Heart left ventricle (tissue), 16 donors: ENCODE results near the gene KCND3. TPM values are rescaled to one million over a fixed set of nuclear protein-coding genes. Genes with fewer than 3 reads are reported as not detected.

Experiments used
- ATAC-seq, 4 donors: fragments of 200-7000 bp; cut with Tn5 transposase; one replicate each; pipeline ENCODE4 v1.9.1; 2020 to 2022; ENCODE audit warnings: moderate library complexity in 4 of 4, mild to moderate bottlenecking in 3 of 4, moderate number of reproducible peaks in 1 of 4
- DNase-seq, 5 donors: peaks; one replicate each; pipeline ENCODE4 v3.0.0-alpha.2; 2020
- H3K27ac ChIP-seq, 12 donors: fragments of 200-600 bp; sonication (generic) in 4 of 12; one replicate each; pipeline versions ENCODE4 v1.5.0 to v1.8.0; 2016 to 2022; ENCODE audit warnings: mild to moderate bottlenecking in 2 of 12
- H3K27me3 ChIP-seq, 9 donors: fragments of 200-600 bp; sonication (generic) in 2 of 9; one replicate each; pipeline versions ENCODE4 v1.5.1 to v1.8.0; 2016 to 2022; ENCODE audit warnings: mild to moderate bottlenecking in 3 of 9
- H3K36me3 ChIP-seq, 9 donors: fragments of 200-600 bp; sonication (generic) in 2 of 9; one replicate each; pipeline versions ENCODE4 v1.5.0 to v1.8.0; 2018 to 2022; ENCODE audit warnings: mild to moderate bottlenecking in 2 of 9
- H3K4me1 ChIP-seq, 12 donors: fragments of 200-600 bp; sonication (generic) in 4 of 12; one replicate each; pipeline versions ENCODE4 v1.5.0 to v1.8.0; 2016 to 2022; ENCODE audit warnings: mild to moderate bottlenecking in 3 of 12
- H3K4me3 ChIP-seq, 12 donors: fragments of 200-600 bp; sonication (generic) in 4 of 12; one replicate each; pipeline versions ENCODE4 v1.5.0 to v1.8.0; 2017 to 2022; ENCODE audit warnings: mild to moderate bottlenecking in 9 of 12, moderate library complexity in 4 of 12
- H3K9me3 ChIP-seq, 12 donors: fragments of 200-600 bp; sonication (generic) in 4 of 12; one replicate each; pipeline versions ENCODE4 v1.5.0 to v1.8.0; 2016 to 2022; ENCODE audit warnings: mild to moderate bottlenecking in 1 of 12
- POLR2A ChIP-seq, 2 donors: fragments of 450-650 bp; IDR thresholded peaks; one replicate each; pipeline ENCODE4 v1.6.1; 2017; ENCODE audit warnings: antibody characterized with exemption in 2 of 2, mild to moderate bottlenecking in 2 of 2, moderate library complexity in 2 of 2
- WGBS, 4 donors: extraction: QIAGEN DNeasy Blood & Tissue Kit in 2 of 4; methylation state at CpG; one replicate each; pipeline versions ENCODE4 v1.1.5 to v1.1.7; 2013 to 2018; 5-methylcytosine and 5-hydroxymethylcytosine counted together
- intact Hi-C, 10 donors: fragments of 100-400 bp; cut with DNase I; formaldehyde crosslinking; loops; one replicate each; pipeline versions ENCODE4 v1.11.1 to v1.14.2; 2022
- polyA plus RNA-seq, 2 donors: library from polyadenylated mRNA; stranded (reverse); fragments of 200-250 nt; gene quantifications; one replicate each; pipeline ENCODE4 v1.2.3, GENCODE V29; 2013
- total RNA-seq, 9 donors: library from RNA; depleted of rRNA in 2 of 9; stranded (reverse); fragments of >200 nt in 2 of 9; fragmentation: NEBNext Ultra II Directional in 3 of 9; extraction: Animal tissue kit (Norgen Biotek cat#: 25700) in 3 of 9; gene quantifications; one replicate each; pipeline versions ENCODE4 v1.1.0 to v1.2.4, GENCODE V29; 2016 to 2023
- TF ChIP-seq, protein P1 (sequence below), 12 donors: fragments of 200-600 bp; sonication (generic) in 4 of 12; IDR thresholded peaks; one replicate each; pipeline versions ENCODE4 v1.5.0 to v1.8.0; 2018 to 2022; ENCODE audit warnings: antibody characterized with exemption in 12 of 12, mild to moderate bottlenecking in 5 of 12
- donor health status: ischemic (EF 13 %, LVEDD 7.1; RV severe dilation, severe dysfunction).
- donor health status: healthy with polysubstance abuse.
- donor health status: DM: no; HTN: yes; CAD: no.
- donor health status: DM: no; HTN: no; CAD: no.
- donor health status: ischemic (EF 25% LVEDD 6.9; RV normal size, moderate dysfunction).
- donor health status: ischemic (EF 25% LVEDD 5.7; RV mildly dilated, moderate dysfunction).
- donor health status: healthy.
- donor health status: DM: yes; HTN: yes; CAD: no.
- donor health status: ischemic (EF 35%, LVEDD 5.7; RV mildly dilated, moderate dysfunction).
- donor health status: nonischemic (EF 11% LVEDD 7.7; RV severe dilation, severe dysfunction).
- donor health status: DM: yes; HTN: yes; CAD: no.
- donor health status: PGD.
- donor health status: ischemic (EF 29% LVEDD 5.4; RV normal size, mild dysfunction).
- donor health status: nonischemic (EF 23%, LVEDD 6.1; RV moderate dilation, normal function).

The KCND3 gene
- total and polyA plus RNA-seq, 11 donors: 7.2 to 23.0 (median 15.3) TPM

DNA sequence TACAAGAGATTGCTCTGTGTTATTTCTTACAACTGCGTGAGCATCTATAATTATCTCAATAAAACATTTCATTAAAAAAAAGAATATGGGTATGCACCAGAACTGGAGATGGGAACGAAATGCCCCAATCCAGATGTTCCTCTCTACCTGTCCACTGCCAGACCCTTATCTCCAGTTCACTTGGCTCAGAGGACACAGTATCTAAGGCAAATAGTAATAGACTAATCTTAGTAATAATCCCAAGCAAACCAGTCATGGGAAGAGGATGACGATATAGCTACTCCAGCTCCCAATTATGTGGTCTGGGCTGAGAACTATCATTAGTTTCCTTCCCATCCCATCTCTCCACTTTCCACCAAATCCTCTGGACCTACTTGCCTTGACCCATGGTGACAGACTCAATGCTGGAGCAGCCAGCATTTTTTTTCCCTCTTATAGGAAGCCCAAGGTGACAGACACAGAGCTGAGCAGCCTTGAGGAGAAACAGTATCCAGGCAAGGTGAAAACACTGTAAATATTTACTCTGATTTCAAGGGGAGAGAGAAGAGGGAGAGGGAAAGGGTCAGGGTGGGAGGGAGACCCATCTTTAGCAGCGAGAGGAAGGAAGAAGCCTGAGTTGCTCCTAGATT, 205.1 kb downstream of the KCND3 start:
- ATAC-seq (no peak), DNase-seq (no peak)
- Histone ChIP-seq H3K4me3 (no peak overlapping the region), H3K36me3 (peaks cover 0 to 6% (median 0%) of the 10 kb centered on the region in 9 donors), H3K4me1 (no peaks in the 10 kb centered on the region), H3K27me3 (no peaks in the 10 kb centered on the region), H3K27ac (no peak overlapping the region), H3K9me3 (no peaks in the 10 kb centered on the region)
- WGBS, 4 donors: 82 to 85% (median 83%) methylated on average over 4 of the region's 4 CpGs
- intact Hi-C loops: loop anchor here in 2 of 10 donors (10.0 kb wide), 1 partner anchor 550 kb away; no protein-coding TSS in a partner anchor
- TF ChIP-seq, protein P1, sequence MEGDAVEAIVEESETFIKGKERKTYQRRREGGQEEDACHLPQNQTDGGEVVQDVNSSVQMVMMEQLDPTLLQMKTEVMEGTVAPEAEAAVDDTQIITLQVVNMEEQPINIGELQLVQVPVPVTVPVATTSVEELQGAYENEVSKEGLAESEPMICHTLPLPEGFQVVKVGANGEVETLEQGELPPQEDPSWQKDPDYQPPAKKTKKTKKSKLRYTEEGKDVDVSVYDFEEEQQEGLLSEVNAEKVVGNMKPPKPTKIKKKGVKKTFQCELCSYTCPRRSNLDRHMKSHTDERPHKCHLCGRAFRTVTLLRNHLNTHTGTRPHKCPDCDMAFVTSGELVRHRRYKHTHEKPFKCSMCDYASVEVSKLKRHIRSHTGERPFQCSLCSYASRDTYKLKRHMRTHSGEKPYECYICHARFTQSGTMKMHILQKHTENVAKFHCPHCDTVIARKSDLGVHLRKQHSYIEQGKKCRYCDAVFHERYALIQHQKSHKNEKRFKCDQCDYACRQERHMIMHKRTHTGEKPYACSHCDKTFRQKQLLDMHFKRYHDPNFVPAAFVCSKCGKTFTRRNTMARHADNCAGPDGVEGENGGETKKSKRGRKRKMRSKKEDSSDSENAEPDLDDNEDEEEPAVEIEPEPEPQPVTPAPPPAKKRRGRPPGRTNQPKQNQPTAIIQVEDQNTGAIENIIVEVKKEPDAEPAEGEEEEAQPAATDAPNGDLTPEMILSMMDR (IDR thresholded peaks at IDR 0.05): no peak
- no peak for TF ChIP-seq POLR2A (IDR thresholded peaks at IDR 0.05)

DNA sequence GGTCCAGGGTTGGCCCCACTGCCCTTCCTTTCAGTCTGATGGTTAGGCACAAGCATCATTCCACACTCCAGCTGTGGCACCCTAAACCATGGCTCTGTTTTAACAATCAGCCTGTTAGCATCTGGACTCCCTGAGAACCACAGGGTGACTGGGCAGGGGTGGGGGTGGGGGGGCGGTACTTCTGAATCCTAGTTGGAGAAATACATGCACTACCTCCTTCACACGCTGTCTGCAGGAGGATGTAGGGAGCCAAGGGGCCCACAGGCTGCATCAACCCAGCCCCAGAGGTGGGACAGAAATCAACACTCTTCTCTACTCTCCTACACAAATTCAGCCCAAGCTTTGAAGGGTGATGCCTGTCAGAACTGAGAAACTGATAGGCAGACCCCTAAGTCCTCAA, 209.9 kb downstream of the KCND3 start:
- peaks cover 0 to 8% (median 4%) of the 10 kb centered on the region in 9 donors for H3K36me3 ChIP-seq
- intact Hi-C loops: loop anchor here in 1 of 10 donors (10.0 kb wide), 1 partner anchor 555 kb away; the partner anchor contains the start of gene CHI3L2
- H3K9me3 ChIP-seq: no peaks in the 10 kb centered on the region
- ATAC-seq (no peak), DNase-seq (no peak)
- TF ChIP-seq POLR2A (IDR thresholded peaks at IDR 0.05): no peak
- TF ChIP-seq, protein P1 (IDR thresholded peaks at IDR 0.05): no peak
- H3K27ac ChIP-seq: no peak overlapping the region
- whole genome bisulfite sequencing, 4 donors: 92 to 100% (median 94%) methylated on average over 2 of the region's 2 CpGs
- H3K4me3 ChIP-seq: no peak overlapping the region
- no peaks in the 10 kb centered on the region for H3K27me3 ChIP-seq
- H3K4me1 ChIP-seq: no peaks in the 10 kb centered on the region

DNA sequence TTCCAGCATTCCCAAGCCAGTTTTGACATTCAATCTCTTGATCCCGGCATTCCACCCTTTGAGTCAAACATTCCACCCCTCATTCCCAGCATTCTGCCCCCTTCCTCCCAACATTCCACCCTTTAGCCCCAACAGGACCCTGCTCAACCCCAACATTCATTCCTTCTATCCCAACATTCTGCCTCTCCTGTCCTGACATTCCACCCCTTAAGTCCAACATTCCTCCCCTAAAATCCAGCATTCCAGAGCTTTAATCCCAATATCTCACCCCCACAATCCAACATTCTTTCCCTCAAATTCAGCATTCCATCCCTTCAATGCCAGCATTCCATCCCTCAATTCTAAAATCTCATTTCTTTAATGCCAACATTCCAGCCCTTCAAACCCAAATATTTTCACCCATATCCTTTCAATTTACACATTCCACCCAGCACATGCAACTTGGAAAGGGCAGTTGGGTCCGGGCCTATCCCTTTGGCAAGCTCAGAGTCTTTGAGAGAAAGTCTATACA, 210.9 kb downstream of the KCND3 start:
- Histone ChIP-seq H3K4me3 (no peak overlapping the region), H3K36me3 (peaks cover 0 to 10% (median 4%) of the 10 kb centered on the region in 9 donors), H3K27ac (no peak overlapping the region), H3K27me3 (no peaks in the 10 kb centered on the region), H3K9me3 (no peaks in the 10 kb centered on the region), H3K4me1 (no peaks in the 10 kb centered on the region)
- WGBS, 4 donors: 78 to 81% (median 79%) methylated on average over 2 of the region's 2 CpGs
- ATAC-seq: no peak
- DNase-seq: no peak
- intact Hi-C loops: loop anchor here in 1 of 10 donors (10.0 kb wide), 1 partner anchor 554 kb away; the partner anchor contains the start of gene CHI3L2
- no peak for TF ChIP-seq POLR2A (IDR thresholded peaks at IDR 0.05)
- TF ChIP-seq, protein P1 (IDR thresholded peaks at IDR 0.05): no peak

DNA sequence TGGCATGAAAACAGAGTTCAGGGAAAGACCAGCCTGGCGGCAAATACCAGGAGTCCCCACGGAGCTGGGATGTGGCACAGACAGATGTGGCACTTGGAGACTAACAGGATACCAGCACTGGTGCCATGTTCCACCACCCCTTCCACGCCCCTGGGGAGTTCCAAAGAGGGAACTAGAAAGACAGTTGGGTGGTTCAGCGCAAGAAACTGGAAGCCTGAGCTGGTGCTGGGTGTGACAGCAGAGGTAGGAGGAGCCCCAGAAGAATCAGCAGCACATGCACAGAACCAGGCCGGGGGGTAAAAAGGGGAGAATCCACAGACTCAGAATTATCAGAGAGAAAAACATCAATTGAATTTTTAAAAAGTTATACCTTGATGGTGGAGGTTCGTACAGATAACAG, 211.4 kb downstream of the KCND3 start:
- Histone ChIP-seq H3K36me3 (peaks cover 0 to 10% (median 4%) of the 10 kb centered on the region in 9 donors), H3K4me1 (no peaks in the 10 kb centered on the region), H3K4me3 (no peak overlapping the region), H3K27ac (no peak overlapping the region), H3K9me3 (no peaks in the 10 kb centered on the region), H3K27me3 (no peaks in the 10 kb centered on the region)
- no peak for ATAC-seq
- 82 to 91% (median 88%) methylated on average over 6 of the region's 6 CpGs for WGBS, 4 donors
- DNase-seq: no peak
- TF ChIP-seq, protein P1 (IDR thresholded peaks at IDR 0.05): no peak
- TF ChIP-seq POLR2A (IDR thresholded peaks at IDR 0.05): no peak
- intact Hi-C loops: loop anchor here in 1 of 10 donors (10.0 kb wide), 1 partner anchor 553 kb away; the partner anchor contains the start of gene CHI3L2
